ENCODE data around the gene GCNA.

- no peak for TF ChIP-seq CTCF (conservative IDR thresholded peaks at IDR 0.05; ENCODE audit: low read depth, low read length)
- no peak for TF ChIP-seq EZH2 (IDR thresholded peaks at IDR 0.05; ENCODE audit: borderline replicate concordance, low read depth, low read length, poor library complexity, severe bottlenecking)
Measured at GRCh38 chrX:71558920-71559319, 19.3 kb upstream of the GCNA start.

All from A673 (cell line).